Nephron progenitor cell (in vitro differentiated cells): ENCODE measurements around the gene TK2.

ENCODE experiments used
- DNase-seq: peaks from one replicate; pipeline ENCODE4 v3.0.0; 2021
- H3K27ac Mint-ChIP-seq: 2 replicates; pipeline ENCODE4 v1.8.0; 2021; ENCODE audit warnings: mild to moderate bottlenecking, moderate library complexity, mixed read lengths
- H3K27me3 Mint-ChIP-seq: 2 replicates; pipeline ENCODE4 v1.8.0; 2021; ENCODE audit warnings: mild to moderate bottlenecking, low read depth, mixed read lengths; ENCODE audit not compliant: poor library complexity
- H3K36me3 Mint-ChIP-seq: 2 replicates; pipeline ENCODE4 v1.8.0; 2021; ENCODE audit warnings: low read depth, mixed read lengths
- H3K4me1 Mint-ChIP-seq: 2 replicates; pipeline ENCODE4 v1.8.0; 2021; ENCODE audit warnings: mixed read lengths
- H3K4me3 Mint-ChIP-seq: 2 replicates; pipeline ENCODE4 v1.8.0; 2021; ENCODE audit warnings: mild to moderate bottlenecking, moderate library complexity, mixed read lengths
- H3K9me3 Mint-ChIP-seq: 2 replicates; pipeline ENCODE4 v1.8.0; 2021; ENCODE audit warnings: mild to moderate bottlenecking, moderate library complexity, mixed read lengths
- TF ChIP-seq, protein P1 (sequence below): fragments of 200-600 bp; sonication (generic); IDR thresholded peaks from 2 replicates; pipeline ENCODE4 v1.5.0; 2021; ENCODE audit warnings: antibody characterized with exemption

TK2 gene

DNA sequence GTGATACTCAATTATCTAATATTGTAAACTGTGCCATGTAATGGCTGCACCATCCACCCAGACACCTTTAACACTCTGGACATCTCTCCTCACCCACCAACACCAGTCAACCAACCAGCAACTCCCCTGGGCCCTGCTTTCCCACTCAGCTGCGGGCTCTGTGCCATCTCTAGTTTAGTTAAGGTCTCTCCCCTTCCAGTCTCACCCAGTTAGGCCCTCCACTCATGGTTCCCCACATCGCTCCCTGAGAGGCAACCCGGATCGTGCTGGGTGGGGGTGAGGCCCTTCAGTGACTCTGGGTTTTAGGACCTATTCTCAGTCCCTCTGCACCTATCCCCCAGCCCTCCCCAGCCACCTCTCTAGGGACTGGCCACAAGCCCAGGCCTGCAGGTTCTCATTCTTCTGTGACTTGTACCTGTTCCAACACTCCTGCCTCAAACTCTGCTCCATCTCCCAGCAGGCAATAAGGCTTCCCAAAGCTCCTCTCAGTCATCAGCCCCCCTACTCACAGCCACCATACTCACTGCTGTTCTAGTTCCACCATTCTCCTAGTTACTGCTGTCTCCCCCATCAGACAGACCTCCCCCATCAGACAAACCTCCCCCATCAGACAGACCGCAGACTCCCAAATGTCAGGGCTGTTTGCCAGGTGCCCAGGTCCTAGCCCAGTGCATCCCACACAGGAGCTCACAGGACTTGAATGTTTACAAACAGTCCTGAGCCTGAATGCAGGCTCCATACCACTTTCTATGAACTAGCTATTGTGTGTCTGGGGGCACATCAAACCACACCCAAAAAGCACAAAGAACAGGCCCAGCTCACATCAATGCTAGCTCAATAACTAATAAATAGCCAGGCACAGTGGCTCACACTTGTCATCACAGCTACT lies 2.6 kb downstream of the TK2 start:
- H3K27ac Mint-ChIP-seq = peak overlapping the region; percentile 52
- H3K9me3 Mint-ChIP-seq = peaks cover 2% of the 10 kb centered on the region
- no peak overlapping the region for H3K4me3 Mint-ChIP-seq
- H3K27me3 Mint-ChIP-seq = peaks cover 5% of the 10 kb centered on the region
- TF ChIP-seq, protein P1, sequence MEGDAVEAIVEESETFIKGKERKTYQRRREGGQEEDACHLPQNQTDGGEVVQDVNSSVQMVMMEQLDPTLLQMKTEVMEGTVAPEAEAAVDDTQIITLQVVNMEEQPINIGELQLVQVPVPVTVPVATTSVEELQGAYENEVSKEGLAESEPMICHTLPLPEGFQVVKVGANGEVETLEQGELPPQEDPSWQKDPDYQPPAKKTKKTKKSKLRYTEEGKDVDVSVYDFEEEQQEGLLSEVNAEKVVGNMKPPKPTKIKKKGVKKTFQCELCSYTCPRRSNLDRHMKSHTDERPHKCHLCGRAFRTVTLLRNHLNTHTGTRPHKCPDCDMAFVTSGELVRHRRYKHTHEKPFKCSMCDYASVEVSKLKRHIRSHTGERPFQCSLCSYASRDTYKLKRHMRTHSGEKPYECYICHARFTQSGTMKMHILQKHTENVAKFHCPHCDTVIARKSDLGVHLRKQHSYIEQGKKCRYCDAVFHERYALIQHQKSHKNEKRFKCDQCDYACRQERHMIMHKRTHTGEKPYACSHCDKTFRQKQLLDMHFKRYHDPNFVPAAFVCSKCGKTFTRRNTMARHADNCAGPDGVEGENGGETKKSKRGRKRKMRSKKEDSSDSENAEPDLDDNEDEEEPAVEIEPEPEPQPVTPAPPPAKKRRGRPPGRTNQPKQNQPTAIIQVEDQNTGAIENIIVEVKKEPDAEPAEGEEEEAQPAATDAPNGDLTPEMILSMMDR = no peak
- peaks cover 38% of the 10 kb centered on the region for H3K36me3 Mint-ChIP-seq
- H3K4me1 Mint-ChIP-seq = peaks cover 32% of the 10 kb centered on the region
- no peak for DNase-seq

DNA sequence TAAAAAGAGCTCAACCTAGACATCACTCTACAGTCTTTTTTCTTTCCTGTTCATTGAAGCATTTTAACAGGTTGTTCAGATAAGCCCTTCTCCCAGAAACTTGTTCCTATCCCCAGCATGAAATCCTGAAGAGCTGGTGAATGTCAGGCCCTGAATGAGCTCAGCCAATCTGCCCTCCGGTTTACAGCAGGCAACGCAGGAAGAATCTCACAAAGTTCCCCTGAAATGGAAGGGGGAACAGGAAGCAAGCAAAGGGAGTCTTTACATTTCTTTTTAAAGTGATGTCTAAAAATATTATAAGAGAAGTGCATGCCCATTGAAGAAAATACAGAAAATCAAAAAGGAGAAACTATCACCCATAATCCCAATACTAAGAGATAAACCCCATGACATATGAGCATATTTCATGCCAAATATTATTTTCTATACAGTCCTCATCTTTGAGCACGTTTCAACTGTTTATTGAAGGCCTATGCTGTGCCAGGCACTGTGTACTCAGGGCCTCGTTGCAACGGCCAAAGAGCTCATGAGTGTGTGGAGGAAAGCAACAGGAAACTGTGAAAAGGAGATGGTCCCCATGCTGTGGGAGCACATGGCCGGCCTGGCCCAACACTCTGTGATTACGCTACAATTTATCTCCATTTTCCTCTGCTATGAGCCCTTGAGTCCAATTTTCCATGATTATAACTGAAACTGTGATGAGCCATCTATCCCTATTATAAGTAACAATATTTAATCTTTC lies 5.7 kb downstream of the TK2 start:
- Mint-ChIP-seq H3K36me3 (peaks cover 41% of the 10 kb centered on the region), H3K27ac (peak overlapping the region; percentile 22), H3K9me3 (no peaks in the 10 kb centered on the region), H3K4me1 (peaks cover 13% of the 10 kb centered on the region), H3K27me3 (peaks cover 4% of the 10 kb centered on the region), H3K4me3 (no peak overlapping the region)
- TF ChIP-seq, protein P1 = no peak
- no peak for DNase-seq

DNA sequence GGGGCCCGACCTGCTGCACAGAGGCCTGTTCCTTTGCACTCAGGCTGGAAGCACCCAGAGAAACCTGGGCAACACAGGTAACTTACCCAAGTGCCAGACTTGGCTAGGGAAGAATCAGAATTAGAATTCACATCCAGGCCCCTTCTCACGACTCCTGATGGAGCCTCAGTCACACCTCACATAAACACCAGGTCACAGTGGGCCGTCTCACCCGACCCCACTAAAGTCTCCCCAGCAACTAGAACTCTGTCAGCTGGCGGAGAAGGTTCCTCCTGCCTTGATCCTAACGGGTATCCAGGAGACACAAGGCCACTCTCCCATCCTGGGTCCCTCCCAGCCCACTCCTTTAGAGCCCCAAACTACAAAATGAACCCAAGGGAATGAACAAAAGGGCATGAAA lies 6.4 kb downstream of the TK2 start:
- H3K27ac Mint-ChIP-seq = peak overlapping the region; percentile 24
- H3K36me3 Mint-ChIP-seq = peaks cover 41% of the 10 kb centered on the region
- H3K9me3 Mint-ChIP-seq = no peaks in the 10 kb centered on the region
- DNase-seq = no peak
- TF ChIP-seq, protein P1 = no peak
- H3K4me3 Mint-ChIP-seq = no peak overlapping the region
- peaks cover 6% of the 10 kb centered on the region for H3K4me1 Mint-ChIP-seq
- H3K27me3 Mint-ChIP-seq = peaks cover 4% of the 10 kb centered on the region

DNA sequence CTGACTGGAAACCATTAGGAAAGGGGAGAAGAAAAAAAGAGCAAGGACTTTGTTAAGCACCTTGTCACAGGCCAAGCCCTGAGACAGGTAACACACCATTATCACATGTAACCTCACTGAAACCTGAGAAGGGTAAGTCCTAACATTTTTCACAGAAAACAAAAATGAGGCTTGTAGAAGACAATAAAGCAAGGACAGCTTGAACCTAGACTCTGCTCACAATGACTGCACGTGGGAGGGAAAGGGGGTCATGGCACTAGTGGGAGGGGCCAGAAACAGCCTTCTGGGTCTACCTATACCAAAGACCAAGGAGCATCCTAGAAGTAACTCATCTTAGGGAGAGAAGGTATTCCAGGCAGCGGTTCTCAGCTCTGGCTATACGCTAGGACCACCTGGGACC lies 7.5 kb downstream of the TK2 start:
- no peak overlapping the region for H3K27ac Mint-ChIP-seq
- H3K4me1 Mint-ChIP-seq = no peaks in the 10 kb centered on the region

DNA sequence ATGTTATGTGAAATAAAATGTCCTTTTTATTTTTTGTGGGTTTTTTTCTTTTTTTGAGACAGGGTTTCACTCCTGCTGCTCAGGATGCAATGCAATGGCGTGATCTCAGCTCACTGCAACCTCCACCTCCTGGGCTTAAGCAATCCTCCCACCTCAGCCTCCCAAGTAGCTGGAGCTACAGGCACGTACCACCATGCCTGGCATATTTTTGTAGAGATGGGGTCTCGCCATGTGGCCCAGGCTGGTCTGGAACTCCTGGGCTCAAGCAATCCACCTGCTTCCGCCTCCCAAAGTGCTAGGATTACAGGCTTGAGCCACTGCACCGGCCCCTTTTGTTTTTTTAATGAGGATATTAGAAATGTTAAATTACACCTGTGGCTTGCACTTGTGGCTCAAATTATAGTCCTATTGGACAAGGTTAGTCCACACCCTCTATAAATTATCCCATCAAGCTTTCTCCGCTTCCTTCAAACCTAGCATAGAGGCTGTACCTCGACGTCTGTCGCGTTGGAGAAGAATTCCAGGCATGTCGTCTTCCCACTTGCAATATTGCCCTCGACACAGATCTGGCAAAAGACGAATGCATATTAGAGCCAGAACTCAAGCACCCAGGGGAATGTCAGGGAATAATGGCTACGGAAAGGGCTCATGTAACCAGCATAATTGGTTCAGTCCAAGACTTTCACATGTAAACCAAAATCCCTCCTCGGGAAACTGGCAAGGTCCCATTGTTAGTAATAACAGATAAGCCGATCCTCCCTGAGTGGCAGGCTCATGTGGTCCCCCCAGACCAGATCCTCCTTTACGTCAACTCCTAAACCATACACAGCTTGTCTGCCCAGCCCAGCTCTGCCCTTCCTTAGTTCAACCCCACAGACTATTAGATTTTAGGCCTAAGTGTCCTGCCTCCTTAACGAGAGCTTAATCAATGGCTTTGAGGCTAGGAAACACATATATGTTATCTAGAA lies 8.2 kb downstream of the TK2 start:
- H3K27me3 Mint-ChIP-seq = no peaks in the 10 kb centered on the region
- peaks cover 32% of the 10 kb centered on the region for H3K36me3 Mint-ChIP-seq
- no peaks in the 10 kb centered on the region for H3K9me3 Mint-ChIP-seq
- no peak for DNase-seq
- peak overlapping the region; percentile 57 for H3K27ac Mint-ChIP-seq
- TF ChIP-seq, protein P1 = no peak
- no peaks in the 10 kb centered on the region for H3K4me1 Mint-ChIP-seq
- H3K4me3 Mint-ChIP-seq = no peak overlapping the region

More for the DNA sequence above, 7.5 kb downstream of the TK2 start:
- no peaks in the 10 kb centered on the region for H3K9me3 Mint-ChIP-seq
- TF ChIP-seq, protein P1 = no peak
- DNase-seq = no peak
- H3K27me3 Mint-ChIP-seq = no peaks in the 10 kb centered on the region
- H3K4me3 Mint-ChIP-seq = no peak overlapping the region
- H3K36me3 Mint-ChIP-seq = peaks cover 32% of the 10 kb centered on the region
